Left colon (tissue), 2 donors: Measurements from ENCODE around the gene GHR. TPM values are rescaled to one million over a fixed set of nuclear protein-coding genes. Genes with fewer than 3 reads are reported as not detected.
A peak's percentile ranks its signal among the peaks of the same experiment; 100 is the strongest.
"Not testable (repeated sequence)": the region's sequence is repeated elsewhere in the genome, so short reads cannot be mapped to it uniquely, and the experiment has no call there.

ENCODE experiments used
- ATAC-seq: fragments of 200-7000 bp; cut with Tn5 transposase; one replicate; pipeline ENCODE4 v1.9.1; 2020; ENCODE audit warnings: mild to moderate bottlenecking, moderate library complexity
- DNase-seq, 2 donors: peaks; one replicate each; pipeline ENCODE4 v3.0.0-alpha.2; 2020
- intact Hi-C, 2 donors: fragments of 100-400 bp; cut with DNase I in 1 of 2; cut with micrococcal nuclease in 1 of 2; formaldehyde crosslinking; loops; one replicate each; pipeline versions ENCODE4 v1.11.2 to v1.14.0; 2022; cut with DNase I, micrococcal nuclease
- total RNA-seq, 2 donors: library from RNA; stranded (reverse); fragmentation: NEBNext Ultra II Directional; extraction: Animal tissue kit (Norgen Biotek cat#: 25700); gene quantifications; one replicate each; pipeline ENCODE4 v1.2.1, GENCODE V29; 2021
- donor health status: DM: no; HTN: no; CAD: no.
- donor health status: DM: yes; HTN: yes; CAD: no.

Gene GHR
- total RNA-seq, 2 donors from 2014 or later = 4.0 to 8.0 TPM

GRCh38 chr5:42553461-42553860 lies 130.2 kb downstream of the GHR start:
- intact Hi-C loops = no loop called here
- no peak for ATAC-seq
- no peak for DNase-seq

DNA sequence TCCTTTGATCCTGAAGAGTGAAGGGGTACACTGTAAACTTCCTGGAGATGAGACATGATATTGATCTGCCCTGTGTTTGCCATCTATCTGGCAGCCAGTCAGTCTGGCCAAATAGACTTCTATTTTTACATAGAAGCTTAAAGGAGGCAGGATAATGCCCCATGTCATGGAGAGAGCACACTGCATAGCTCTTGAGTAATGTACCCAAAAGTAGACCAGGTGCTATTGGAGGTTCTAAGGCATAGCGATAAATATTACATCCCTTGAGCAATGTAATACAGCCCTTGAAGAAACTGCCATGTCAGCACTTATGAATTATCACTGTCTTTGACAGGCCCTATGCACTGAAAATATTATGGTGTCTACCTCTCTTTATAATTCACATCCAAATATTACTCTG lies 131.8 kb downstream of the GHR start:
- DNase-seq (no peak), ATAC-seq (no peak)
- intact Hi-C loops = no loop called here

DNA sequence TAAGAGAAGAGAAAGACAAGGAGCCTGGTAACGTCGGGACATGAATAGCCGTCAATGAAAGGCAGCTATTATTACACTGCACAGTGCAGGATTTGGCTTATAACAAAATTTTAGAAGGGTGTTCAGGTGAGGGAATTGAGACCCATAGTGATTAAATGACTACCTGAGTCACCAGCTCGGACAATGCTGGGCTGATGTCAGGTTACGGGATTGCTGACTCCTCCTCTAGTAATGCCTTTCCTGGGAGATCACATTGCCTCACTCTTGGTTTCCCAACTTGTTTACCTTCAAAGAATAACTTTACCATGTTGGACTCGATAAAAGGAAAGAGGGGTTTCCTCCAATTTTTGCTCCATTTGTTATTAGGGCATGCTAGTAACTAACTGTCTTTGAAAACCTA lies 132.6 kb downstream of the GHR start:
- intact Hi-C loops = no loop called here
- DNase-seq (no peak), ATAC-seq (no peak)

DNA sequence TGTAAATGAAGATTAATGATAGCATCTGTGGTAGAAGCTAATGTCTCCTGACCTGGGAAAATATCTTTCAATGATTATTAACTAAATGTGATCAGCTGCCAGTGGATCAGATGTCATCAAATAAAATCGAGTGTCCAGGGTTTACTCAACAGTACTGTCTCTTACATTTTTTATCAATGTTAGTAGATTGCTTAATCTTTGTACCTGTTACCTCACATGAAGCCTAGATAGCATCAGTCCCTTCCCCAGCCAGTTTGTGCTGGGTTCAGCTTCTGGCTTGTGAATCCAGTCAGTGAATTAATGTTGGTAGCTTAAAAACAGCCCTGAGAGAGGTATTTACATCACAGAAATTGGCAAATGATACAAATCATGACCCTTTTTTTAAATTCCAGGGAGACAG lies 134.4 kb downstream of the GHR start:
- DNase-seq = no peak
- ATAC-seq = no peak
- intact Hi-C loops = no loop called here

- intact Hi-C loops = no loop called here
- ATAC-seq = no peak
Measured at GRCh38 chr5:42561656-42562055, 138.4 kb downstream of the GHR start.

GRCh38 chr5:42564689-42565356 lies 141.6 kb downstream of the GHR start:
- ATAC-seq = no peak
- intact Hi-C loops = no loop called here
- no peak for DNase-seq

More at GRCh38 chr5:42561656-42562055, 138.4 kb downstream of the GHR start:
- no peak for DNase-seq

GRCh38 chr5:42566652-42567295 lies 143.5 kb downstream of the GHR start:
- DNase-seq = no peak
- intact Hi-C loops = no loop called here
- no peak for ATAC-seq

GRCh38 chr5:42569325-42569724 lies 146.1 kb downstream of the GHR start:
- intact Hi-C loops = no loop called here
- ATAC-seq = no peak
- no peak for DNase-seq

GRCh38 chr5:42569953-42570548 lies 146.8 kb downstream of the GHR start:
- DNase-seq (no peak), ATAC-seq (no peak)

DNA sequence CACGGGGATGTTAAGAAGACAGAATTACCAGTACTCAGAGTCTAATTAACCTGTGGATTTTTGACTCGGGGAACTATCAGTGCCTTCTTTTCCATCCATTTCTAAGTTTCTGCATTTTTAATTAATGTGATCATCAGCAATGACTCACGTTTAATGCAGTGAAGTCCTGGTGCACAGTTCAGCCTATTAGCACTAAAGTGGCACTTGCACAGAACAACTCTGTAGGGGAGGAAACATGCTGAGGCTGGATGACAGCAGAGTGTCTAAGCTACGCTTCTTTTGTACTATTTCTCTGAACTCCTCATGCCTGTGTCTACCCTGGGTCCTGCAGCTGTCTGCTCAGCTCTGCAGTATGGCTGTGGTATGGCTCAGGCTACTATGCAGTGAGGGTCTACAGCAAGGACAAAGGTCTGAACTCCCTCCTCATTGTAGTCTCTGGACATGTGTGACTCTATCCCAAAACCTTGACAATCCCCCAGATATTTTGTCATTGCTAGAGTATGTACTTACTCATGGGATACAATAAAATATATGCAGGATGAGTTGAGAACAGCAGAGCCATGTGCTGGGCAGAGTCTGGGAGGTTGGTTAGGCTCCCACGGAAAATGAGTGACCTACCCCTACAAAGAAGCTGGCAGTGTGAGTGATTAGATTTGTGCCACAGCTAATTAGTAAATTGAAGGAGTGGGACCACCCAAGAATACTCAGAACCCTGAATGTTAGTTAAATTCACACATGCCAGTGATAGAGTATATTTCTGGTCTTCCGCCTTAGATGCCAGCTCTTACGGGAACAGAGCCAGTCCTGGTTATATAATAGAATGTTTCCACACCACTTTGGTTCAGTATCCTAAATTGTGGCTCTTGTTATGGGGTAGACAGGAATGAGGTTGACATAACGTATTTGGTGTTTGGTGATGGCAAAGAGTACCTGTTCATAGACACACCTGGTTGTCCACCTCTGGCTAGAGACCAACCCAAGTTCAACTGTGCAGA lies 148.0 kb downstream of the GHR start:
- no peak for DNase-seq
- no peak for ATAC-seq
- intact Hi-C loops = no loop called here

More at GRCh38 chr5:42569953-42570548, 146.8 kb downstream of the GHR start:
- intact Hi-C loops = no loop called here

GRCh38 chr5:42572313-42572712 lies 149.1 kb downstream of the GHR start:
- no peak for DNase-seq
- intact Hi-C loops = no loop called here
- no peak for ATAC-seq

- intact Hi-C loops = no loop called here
- DNase-seq = no peak
- no peak for ATAC-seq
Measured at GRCh38 chr5:42573386-42573785, 150.1 kb downstream of the GHR start.

DNA sequence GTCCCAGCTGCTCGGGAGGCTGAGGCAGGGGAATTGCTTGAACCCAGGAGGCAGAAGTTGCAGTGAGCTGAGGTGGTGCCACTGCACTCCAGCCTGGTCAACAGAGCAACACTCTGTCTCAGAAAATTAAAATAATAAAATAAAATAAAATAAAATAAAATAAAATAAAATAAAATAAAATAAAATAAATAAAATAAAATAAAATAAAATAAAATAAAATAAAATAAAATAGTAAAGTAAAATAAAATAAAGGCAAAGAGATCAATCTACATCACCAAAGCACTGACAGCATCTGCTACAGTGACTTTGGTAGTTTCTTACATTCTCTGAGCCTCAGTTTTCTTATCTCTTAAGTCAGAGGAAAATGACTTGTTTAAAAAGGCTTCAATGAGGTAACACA lies 152.7 kb downstream of the GHR start:
- ATAC-seq, DNase-seq, intact Hi-C loops: not testable (repeated sequence)

- DNase-seq, ATAC-seq, intact Hi-C loops: not testable (repeated sequence)
Measured at GRCh38 chr5:42578901-42579300, 155.7 kb downstream of the GHR start.

- DNase-seq (no peak), ATAC-seq (no peak)
- intact Hi-C loops = no loop called here
Measured at GRCh38 chr5:42579320-42579719, 156.1 kb downstream of the GHR start.

DNA sequence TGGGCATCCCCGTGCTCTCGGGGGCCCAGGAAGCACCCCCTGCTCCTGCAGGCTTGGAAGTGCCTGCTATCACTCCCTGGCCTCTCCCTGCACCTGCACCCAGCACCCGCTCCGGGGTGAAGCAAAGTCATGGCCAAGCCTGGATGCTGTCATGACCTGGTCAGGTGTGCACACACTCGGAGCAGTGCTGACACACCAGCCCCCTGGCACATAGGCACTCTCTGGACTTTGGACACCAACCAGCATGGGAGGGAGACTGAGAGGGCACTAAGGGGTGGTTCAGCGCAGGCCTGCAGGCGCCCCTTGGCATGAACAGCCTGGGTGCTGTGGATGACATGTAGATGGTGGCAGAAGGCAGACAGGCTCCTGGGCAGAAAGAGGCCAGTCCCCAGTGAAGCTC lies 158.6 kb downstream of the GHR start:
- intact Hi-C loops = loop anchor here in 1 of 2 donors (5.0 kb wide), 1 partner anchor 160 kb away; the partner anchor contains the start of gene GHR
- ATAC-seq = no peak

DNA sequence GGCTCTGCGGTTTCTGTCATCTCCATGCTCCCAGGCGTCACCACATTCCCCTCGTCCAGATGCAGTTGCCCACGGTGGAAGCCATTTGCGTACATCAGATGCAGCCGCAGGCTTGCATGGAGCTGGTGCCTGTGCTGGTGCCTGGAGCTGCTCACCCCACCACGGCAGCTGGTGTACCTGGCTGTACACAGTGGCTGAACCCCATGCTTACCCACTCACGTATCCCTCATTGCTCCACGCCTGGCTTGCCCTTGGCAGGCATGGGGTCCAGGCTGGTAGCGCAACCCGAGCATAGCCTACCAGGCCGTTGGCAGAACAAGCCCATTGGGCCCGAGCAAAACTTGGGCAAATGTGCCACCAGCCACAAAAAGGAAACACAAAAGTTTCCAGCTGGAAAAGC lies 159.5 kb downstream of the GHR start:
- no peak for DNase-seq
- no peak for ATAC-seq
- intact Hi-C loops = loop anchor here in 1 of 2 donors (5.0 kb wide), 1 partner anchor 160 kb away; the partner anchor contains the start of gene GHR

More for the DNA sequence above, 158.6 kb downstream of the GHR start:
- DNase-seq = no peak

DNA sequence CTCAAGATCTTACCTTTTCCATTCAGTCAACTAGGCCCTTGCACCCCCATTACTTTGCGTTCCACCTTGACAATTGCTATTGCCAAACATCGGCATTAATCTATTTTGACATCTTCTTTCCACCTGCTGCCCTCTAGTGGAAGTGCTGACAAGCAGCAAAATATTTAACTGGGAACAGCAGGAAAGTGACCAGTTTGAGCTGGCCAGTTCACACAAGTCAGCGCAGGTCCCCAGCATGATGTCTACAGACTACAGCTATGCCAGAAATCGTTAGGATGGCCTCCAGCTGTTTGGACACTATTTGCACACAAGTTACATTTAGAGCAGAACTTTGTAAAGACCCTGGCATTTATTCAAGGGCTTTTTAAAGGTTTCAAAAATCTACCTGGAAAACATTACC lies 160.1 kb downstream of the GHR start:
- peak; percentile 48 to 56 for DNase-seq
- intact Hi-C loops = loop anchor here in 1 of 2 donors (5.0 kb wide), 1 partner anchor 161 kb away; the partner anchor contains the start of gene GHR
- ATAC-seq = peak; percentile 75

- DNase-seq = peak in 1 of 2 donors; percentile 29
- intact Hi-C loops = no loop called here
- ATAC-seq = no peak
Measured at GRCh38 chr5:42586625-42587024, 163.4 kb downstream of the GHR start.
